NOMO-1 treated with DMSO at 0.1 percent for 48 hours (cell line): ENCODE measurements around the gene BBS5.
"Not testable (repeated sequence)": the region's sequence is repeated elsewhere in the genome, so short reads cannot be mapped to it uniquely, and the experiment has no call there.

Experiments
- DNase-seq: peaks from one replicate; lab custom pipeline; 2025; ENCODE audit not compliant: unreplicated experiment; lab: John Stamatoyannopoulos, UW

BBS5 gene

GRCh38 chr2:169485650-169486138 is 6.4 kb downstream of the BBS5 start:
- DNase-seq = no peak

- DNase-seq = no peak
Observed at GRCh38 chr2:169486487-169486886, 7.2 kb downstream of the BBS5 start.

- no peak for DNase-seq
Observed at GRCh38 chr2:169490834-169491233, 11.5 kb downstream of the BBS5 start.

- DNase-seq = no peak
Observed at GRCh38 chr2:169491378-169491777, 12.1 kb downstream of the BBS5 start.

GRCh38 chr2:169493360-169493759 is 14.1 kb downstream of the BBS5 start:
- no peak for DNase-seq

GRCh38 chr2:169495310-169495928 is 16.1 kb downstream of the BBS5 start:
- DNase-seq = no peak

GRCh38 chr2:169504651-169505050 is 25.4 kb downstream of the BBS5 start:
- no peak for DNase-seq

GRCh38 chr2:169507698-169508097 is 28.4 kb downstream of the BBS5 start:
- no peak for DNase-seq

- no peak for DNase-seq
Observed at GRCh38 chr2:169509298-169509885, 30.1 kb downstream of the BBS5 start, which contains the start of gene KLHL41. KLHL41 (plus strand) TSS chr2:169509702; CDS start chr2:169509779, 77 bp downstream.

GRCh38 chr2:169509955-169510354 is 30.7 kb downstream of the BBS5 start:
- DNase-seq = peak; percentile 44

- no peak for DNase-seq
Observed at GRCh38 chr2:169510496-169510895, 31.2 kb downstream of the BBS5 start.

- no peak for DNase-seq
Observed at GRCh38 chr2:169511818-169512217, 32.5 kb downstream of the BBS5 start.

GRCh38 chr2:169512525-169512924 is 33.2 kb downstream of the BBS5 start:
- DNase-seq = no peak

- DNase-seq = no peak
Observed at GRCh38 chr2:169513094-169513493, 33.8 kb downstream of the BBS5 start.

GRCh38 chr2:169513926-169514325 is 34.6 kb downstream of the BBS5 start:
- DNase-seq = no peak

- peak; percentile 33 for DNase-seq
Observed at GRCh38 chr2:169514758-169515157, 35.5 kb downstream of the BBS5 start.

- not testable (repeated sequence) for DNase-seq
Observed at GRCh38 chr2:169516488-169516995, 37.2 kb downstream of the BBS5 start.

GRCh38 chr2:169520896-169521295 is 41.6 kb downstream of the BBS5 start:
- DNase-seq = no peak

- DNase-seq = no peak
Observed at GRCh38 chr2:169523681-169524080, 44.4 kb downstream of the BBS5 start.

- DNase-seq = no peak
Observed at GRCh38 chr2:169525434-169525833, 46.1 kb downstream of the BBS5 start.

GRCh38 chr2:169526451-169526850 is 47.2 kb downstream of the BBS5 start:
- no peak for DNase-seq

GRCh38 chr2:169528271-169528701 is 49.0 kb downstream of the BBS5 start:
- DNase-seq = peak; percentile 51
